G401.6 (cell line): Measurements from ENCODE around the gene IKZF2.

Experiments
- FAIRE-seq: peaks from 2 replicates; lab custom pipeline; 2012; peaks lifted over from hg19 to GRCh38; lab: Jason Lieb, UNC

Gene IKZF2

GRCh38 chr2:213151437-213152064 is at the start of gene IKZF2:
IKZF2 (minus strand) TSS chr2:213151612; CDS start chr2:213148629, 2,983 bp downstream.
- FAIRE-seq = no peak

- no peak for FAIRE-seq
These were observed 48.5 kb upstream of the IKZF2 start for GRCh38 chr2:213199871-213200270.

GRCh38 chr2:213189001-213189899 is 37.8 kb upstream of the IKZF2 start:
- FAIRE-seq = no peak

GRCh38 chr2:213188533-213188867 is 37.1 kb upstream of the IKZF2 start:
- FAIRE-seq = peak; percentile 25

GRCh38 chr2:213187833-213188532 is 36.6 kb upstream of the IKZF2 start:
- FAIRE-seq = no peak

GRCh38 chr2:213187386-213187785 is 36.0 kb upstream of the IKZF2 start:
- FAIRE-seq = no peak

- FAIRE-seq = no peak
These were observed 33.9 kb upstream of the IKZF2 start for GRCh38 chr2:213185147-213185822.

GRCh38 chr2:213181712-213182111 is 30.3 kb upstream of the IKZF2 start:
- FAIRE-seq = no peak

- FAIRE-seq = no peak
These were observed 26.3 kb upstream of the IKZF2 start for GRCh38 chr2:213177679-213178078.

GRCh38 chr2:213175673-213176247 is 24.3 kb upstream of the IKZF2 start:
- no peak for FAIRE-seq

GRCh38 chr2:213172641-213173040 is 21.2 kb upstream of the IKZF2 start:
- FAIRE-seq = no peak

GRCh38 chr2:213171147-213171546 is 19.7 kb upstream of the IKZF2 start:
- FAIRE-seq = no peak

GRCh38 chr2:213167271-213167930 is 16.0 kb upstream of the IKZF2 start:
- no peak for FAIRE-seq

- no peak for FAIRE-seq
These were observed 14.7 kb upstream of the IKZF2 start for GRCh38 chr2:213166109-213166508.

- no peak for FAIRE-seq
These were observed 12.9 kb upstream of the IKZF2 start for GRCh38 chr2:213164263-213164662.

GRCh38 chr2:213162516-213163118 is 11.2 kb upstream of the IKZF2 start:
- no peak for FAIRE-seq

GRCh38 chr2:213161759-213162515 is 10.5 kb upstream of the IKZF2 start:
- no peak for FAIRE-seq

- no peak for FAIRE-seq
These were observed 8.4 kb upstream of the IKZF2 start for GRCh38 chr2:213159768-213160167.

GRCh38 chr2:213157242-213157641 is 5.8 kb upstream of the IKZF2 start:
- FAIRE-seq = no peak

- no peak for FAIRE-seq
These were observed 5.3 kb upstream of the IKZF2 start for GRCh38 chr2:213156717-213157116.
